HepG2 (cell line): Measurements from ENCODE around the gene SCNM1. TPM values are rescaled to one million over a fixed set of nuclear protein-coding genes. Genes with fewer than 3 reads are reported as not detected.

Experiments
- EP300 ChIP-seq, 3 experiments: sonication (generic) in 1 of 3; formaldehyde crosslinking in 1 of 3; IDR thresholded peaks; 2 replicates each; pipeline versions ENCODE4 v1.5.1 to v1.6.1; 2011 to 2020; ENCODE audit warnings: low read depth in 2 of 3, low read length in 2 of 3, borderline replicate concordance in 1 of 3, improper control_type of control experiment in 1 of 3, mild to moderate bottlenecking in 1 of 3, missing genetic modification reagents in 1 of 3, moderate library complexity in 1 of 3
- KLF6 ChIP-seq: IDR thresholded peaks from 2 replicates; pipeline ENCODE4 v1.8.0; 2016; ENCODE audit warnings: missing biosample characterization, missing genetic modification reagents
- MAFG ChIP-seq: sonication (generic); formaldehyde crosslinking; IDR thresholded peaks from 2 replicates; pipeline ENCODE4 v1.5.1; 2020; ENCODE audit warnings: mild to moderate bottlenecking, missing genetic modification reagents
- TCF7 ChIP-seq: sonication (generic); IDR thresholded peaks from 2 replicates; pipeline ENCODE4 v1.6.1; 2016; ENCODE audit warnings: antibody characterized with exemption, low read depth
- ZNF12 ChIP-seq: sonication (generic); formaldehyde crosslinking; IDR thresholded peaks from 2 replicates; pipeline ENCODE4 v1.5.0; 2020; ENCODE audit warnings: missing genetic modification reagents
- ZNF501 ChIP-seq: sonication (generic); formaldehyde crosslinking; IDR thresholded peaks from 2 replicates; pipeline ENCODE4 v1.5.1; 2020; ENCODE audit warnings: mild to moderate bottlenecking, moderate library complexity, missing genetic modification reagents
- ZSCAN20 ChIP-seq: sonication (generic); formaldehyde crosslinking; IDR thresholded peaks from 2 replicates; pipeline ENCODE4 v1.4.0; 2020; ENCODE audit warnings: missing genetic modification reagents, mild to moderate bottlenecking, borderline replicate concordance
- polyA plus RNA-seq, 8 experiments: library from polyadenylated mRNA; depleted of rRNA in 3 of 8; stranded (reverse) in 7 of 8; unstranded in 1 of 8; fragments of >200 nt; fragmentation: Illumina TruSeq in 4 of 8; extraction: Trizol in 4 of 8; gene quantifications; 2 replicates each; pipeline versions ENCODE4 v1.2.1 to v1.2.3, GENCODE V29; 2011 to 2016; ENCODE audit warnings: low read depth in 4 of 8, missing spikeins in 1 of 8, mixed read lengths in 1 of 8; ENCODE audit not compliant: insufficient read depth in 1 of 8
- total RNA-seq, 5 experiments: library from RNA; depleted of rRNA; stranded (reverse); fragments of >200 nt; fragmentation: Illumina TruSeq; extraction: Trizol; gene quantifications; 2 replicates each; pipeline ENCODE4 v1.2.3, GENCODE V29; 2016; ENCODE audit warnings: low read depth in 1 of 5
- TF ChIP-seq, protein P1 (sequence below): sonication (generic); formaldehyde crosslinking; IDR thresholded peaks from 2 replicates; pipeline ENCODE4 v1.4.0; 2020; ENCODE audit warnings: missing genetic modification reagents
- TF ChIP-seq, protein P2 (sequence below): sonication (generic); formaldehyde crosslinking; IDR thresholded peaks from 2 replicates; pipeline ENCODE4 v1.5.0; 2020; ENCODE audit warnings: mild to moderate bottlenecking, missing genetic modification reagents, borderline replicate concordance
- TF ChIP-seq, protein P3 (sequence below): IDR thresholded peaks from 2 replicates; pipeline ENCODE4 v1.6.1; 2016; ENCODE audit warnings: low read depth, missing genetic modification reagents, missing compliant biosample characterization

SCNM1 gene
- total and polyA plus RNA-seq, 2 of the 13 experiments (the other 11 are each of a cell fraction or from before 2014, with no cell fraction given): 16.3 to 31.5 TPM

- TF ChIP-seq, protein P1, sequence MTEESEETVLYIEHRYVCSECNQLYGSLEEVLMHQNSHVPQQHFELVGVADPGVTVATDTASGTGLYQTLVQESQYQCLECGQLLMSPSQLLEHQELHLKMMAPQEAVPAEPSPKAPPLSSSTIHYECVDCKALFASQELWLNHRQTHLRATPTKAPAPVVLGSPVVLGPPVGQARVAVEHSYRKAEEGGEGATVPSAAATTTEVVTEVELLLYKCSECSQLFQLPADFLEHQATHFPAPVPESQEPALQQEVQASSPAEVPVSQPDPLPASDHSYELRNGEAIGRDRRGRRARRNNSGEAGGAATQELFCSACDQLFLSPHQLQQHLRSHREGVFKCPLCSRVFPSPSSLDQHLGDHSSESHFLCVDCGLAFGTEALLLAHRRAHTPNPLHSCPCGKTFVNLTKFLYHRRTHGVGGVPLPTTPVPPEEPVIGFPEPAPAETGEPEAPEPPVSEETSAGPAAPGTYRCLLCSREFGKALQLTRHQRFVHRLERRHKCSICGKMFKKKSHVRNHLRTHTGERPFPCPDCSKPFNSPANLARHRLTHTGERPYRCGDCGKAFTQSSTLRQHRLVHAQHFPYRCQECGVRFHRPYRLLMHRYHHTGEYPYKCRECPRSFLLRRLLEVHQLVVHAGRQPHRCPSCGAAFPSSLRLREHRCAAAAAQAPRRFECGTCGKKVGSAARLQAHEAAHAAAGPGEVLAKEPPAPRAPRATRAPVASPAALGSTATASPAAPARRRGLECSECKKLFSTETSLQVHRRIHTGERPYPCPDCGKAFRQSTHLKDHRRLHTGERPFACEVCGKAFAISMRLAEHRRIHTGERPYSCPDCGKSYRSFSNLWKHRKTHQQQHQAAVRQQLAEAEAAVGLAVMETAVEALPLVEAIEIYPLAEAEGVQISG (CRISPR knock-in tag): peak; percentile 98
- TF ChIP-seq, protein P2, sequence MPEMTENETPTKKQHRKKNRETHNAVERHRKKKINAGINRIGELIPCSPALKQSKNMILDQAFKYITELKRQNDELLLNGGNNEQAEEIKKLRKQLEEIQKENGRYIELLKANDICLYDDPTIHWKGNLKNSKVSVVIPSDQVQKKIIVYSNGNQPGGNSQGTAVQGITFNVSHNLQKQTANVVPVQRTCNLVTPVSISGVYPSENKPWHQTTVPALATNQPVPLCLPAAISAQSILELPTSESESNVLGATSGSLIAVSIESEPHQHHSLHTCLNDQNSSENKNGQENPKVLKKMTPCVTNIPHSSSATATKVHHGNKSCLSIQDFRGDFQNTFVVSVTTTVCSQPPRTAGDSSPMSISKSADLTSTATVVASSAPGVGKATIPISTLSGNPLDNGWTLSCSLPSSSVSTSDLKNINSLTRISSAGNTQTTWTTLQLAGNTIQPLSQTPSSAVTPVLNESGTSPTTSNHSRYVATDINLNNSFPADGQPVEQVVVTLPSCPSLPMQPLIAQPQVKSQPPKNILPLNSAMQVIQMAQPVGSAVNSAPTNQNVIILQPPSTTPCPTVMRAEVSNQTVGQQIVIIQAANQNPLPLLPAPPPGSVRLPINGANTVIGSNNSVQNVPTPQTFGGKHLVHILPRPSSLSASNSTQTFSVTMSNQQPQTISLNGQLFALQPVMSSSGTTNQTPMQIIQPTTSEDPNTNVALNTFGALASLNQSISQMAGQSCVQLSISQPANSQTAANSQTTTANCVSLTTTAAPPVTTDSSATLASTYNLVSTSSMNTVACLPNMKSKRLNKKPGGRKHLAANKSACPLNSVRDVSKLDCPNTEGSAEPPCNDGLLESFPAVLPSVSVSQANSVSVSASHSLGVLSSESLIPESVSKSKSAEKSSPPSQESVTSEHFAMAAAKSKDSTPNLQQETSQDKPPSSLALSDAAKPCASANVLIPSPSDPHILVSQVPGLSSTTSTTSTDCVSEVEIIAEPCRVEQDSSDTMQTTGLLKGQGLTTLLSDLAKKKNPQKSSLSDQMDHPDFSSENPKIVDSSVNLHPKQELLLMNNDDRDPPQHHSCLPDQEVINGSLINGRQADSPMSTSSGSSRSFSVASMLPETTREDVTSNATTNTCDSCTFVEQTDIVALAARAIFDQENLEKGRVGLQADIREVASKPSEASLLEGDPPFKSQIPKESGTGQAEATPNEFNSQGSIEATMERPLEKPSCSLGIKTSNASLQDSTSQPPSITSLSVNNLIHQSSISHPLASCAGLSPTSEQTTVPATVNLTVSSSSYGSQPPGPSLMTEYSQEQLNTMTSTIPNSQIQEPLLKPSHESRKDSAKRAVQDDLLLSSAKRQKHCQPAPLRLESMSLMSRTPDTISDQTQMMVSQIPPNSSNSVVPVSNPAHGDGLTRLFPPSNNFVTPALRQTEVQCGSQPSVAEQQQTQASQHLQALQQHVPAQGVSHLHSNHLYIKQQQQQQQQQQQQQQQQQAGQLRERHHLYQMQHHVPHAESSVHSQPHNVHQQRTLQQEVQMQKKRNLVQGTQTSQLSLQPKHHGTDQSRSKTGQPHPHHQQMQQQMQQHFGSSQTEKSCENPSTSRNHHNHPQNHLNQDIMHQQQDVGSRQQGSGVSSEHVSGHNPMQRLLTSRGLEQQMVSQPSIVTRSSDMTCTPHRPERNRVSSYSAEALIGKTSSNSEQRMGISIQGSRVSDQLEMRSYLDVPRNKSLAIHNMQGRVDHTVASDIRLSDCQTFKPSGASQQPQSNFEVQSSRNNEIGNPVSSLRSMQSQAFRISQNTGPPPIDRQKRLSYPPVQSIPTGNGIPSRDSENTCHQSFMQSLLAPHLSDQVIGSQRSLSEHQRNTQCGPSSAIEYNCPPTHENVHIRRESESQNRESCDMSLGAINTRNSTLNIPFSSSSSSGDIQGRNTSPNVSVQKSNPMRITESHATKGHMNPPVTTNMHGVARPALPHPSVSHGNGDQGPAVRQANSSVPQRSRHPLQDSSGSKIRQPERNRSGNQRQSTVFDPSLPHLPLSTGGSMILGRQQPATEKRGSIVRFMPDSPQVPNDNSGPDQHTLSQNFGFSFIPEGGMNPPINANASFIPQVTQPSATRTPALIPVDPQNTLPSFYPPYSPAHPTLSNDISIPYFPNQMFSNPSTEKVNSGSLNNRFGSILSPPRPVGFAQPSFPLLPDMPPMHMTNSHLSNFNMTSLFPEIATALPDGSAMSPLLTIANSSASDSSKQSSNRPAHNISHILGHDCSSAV (CRISPR knock-in tag): no peak
- TF ChIP-seq ZSCAN20: 0 out of 2 replicates have a peak, but pooled peaks have one; percentile 39
- TF ChIP-seq, protein P3, sequence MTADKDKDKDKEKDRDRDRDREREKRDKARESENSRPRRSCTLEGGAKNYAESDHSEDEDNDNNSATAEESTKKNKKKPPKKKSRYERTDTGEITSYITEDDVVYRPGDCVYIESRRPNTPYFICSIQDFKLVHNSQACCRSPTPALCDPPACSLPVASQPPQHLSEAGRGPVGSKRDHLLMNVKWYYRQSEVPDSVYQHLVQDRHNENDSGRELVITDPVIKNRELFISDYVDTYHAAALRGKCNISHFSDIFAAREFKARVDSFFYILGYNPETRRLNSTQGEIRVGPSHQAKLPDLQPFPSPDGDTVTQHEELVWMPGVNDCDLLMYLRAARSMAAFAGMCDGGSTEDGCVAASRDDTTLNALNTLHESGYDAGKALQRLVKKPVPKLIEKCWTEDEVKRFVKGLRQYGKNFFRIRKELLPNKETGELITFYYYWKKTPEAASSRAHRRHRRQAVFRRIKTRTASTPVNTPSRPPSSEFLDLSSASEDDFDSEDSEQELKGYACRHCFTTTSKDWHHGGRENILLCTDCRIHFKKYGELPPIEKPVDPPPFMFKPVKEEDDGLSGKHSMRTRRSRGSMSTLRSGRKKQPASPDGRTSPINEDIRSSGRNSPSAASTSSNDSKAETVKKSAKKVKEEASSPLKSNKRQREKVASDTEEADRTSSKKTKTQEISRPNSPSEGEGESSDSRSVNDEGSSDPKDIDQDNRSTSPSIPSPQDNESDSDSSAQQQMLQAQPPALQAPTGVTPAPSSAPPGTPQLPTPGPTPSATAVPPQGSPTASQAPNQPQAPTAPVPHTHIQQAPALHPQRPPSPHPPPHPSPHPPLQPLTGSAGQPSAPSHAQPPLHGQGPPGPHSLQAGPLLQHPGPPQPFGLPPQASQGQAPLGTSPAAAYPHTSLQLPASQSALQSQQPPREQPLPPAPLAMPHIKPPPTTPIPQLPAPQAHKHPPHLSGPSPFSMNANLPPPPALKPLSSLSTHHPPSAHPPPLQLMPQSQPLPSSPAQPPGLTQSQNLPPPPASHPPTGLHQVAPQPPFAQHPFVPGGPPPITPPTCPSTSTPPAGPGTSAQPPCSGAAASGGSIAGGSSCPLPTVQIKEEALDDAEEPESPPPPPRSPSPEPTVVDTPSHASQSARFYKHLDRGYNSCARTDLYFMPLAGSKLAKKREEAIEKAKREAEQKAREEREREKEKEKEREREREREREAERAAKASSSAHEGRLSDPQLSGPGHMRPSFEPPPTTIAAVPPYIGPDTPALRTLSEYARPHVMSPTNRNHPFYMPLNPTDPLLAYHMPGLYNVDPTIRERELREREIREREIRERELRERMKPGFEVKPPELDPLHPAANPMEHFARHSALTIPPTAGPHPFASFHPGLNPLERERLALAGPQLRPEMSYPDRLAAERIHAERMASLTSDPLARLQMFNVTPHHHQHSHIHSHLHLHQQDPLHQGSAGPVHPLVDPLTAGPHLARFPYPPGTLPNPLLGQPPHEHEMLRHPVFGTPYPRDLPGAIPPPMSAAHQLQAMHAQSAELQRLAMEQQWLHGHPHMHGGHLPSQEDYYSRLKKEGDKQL (CRISPR knock-in tag): no peak
- TF ChIP-seq EP300 (IDR thresholded peaks at IDR 0.05; ENCODE audit: low read depth in 2 of 2, low read length in 2 of 2): peak in 1 of 2 experiments; percentile 54; a peak in 1 of 4 replicates
- TF ChIP-seq EP300 (CRISPR knock-in tag; IDR thresholded peaks at IDR 0.05; ENCODE audit: borderline replicate concordance): peak; percentile 29; the same call in 1 of the 2 replicates
- TF ChIP-seq MAFG (CRISPR knock-in tag): no peak
- no peak for TF ChIP-seq TCF7
- TF ChIP-seq ZNF12 (CRISPR knock-in tag): peak; percentile 47; the same call in 1 of the 2 replicates
- peak; percentile 94 for TF ChIP-seq ZNF501 (CRISPR knock-in tag)
- peak; percentile 33 for TF ChIP-seq KLF6 (CRISPR knock-in tag)
Observed at GRCh38 chr1:151165738-151166504, at the start of gene SCNM1, which contains the start of gene LYSMD1 (continued).
